ACC112 (cell line): ENCODE data around the gene CFAP65.

ENCODE experiments used
- H2AFZ ChIP-seq: fragments of 200-600 bp; sonication (generic); one replicate; pipeline ENCODE4 v1.6.0; 2017; ENCODE audit warnings: antibody characterized with exemption, low read length; ENCODE audit not compliant: unreplicated experiment
- H3K27ac ChIP-seq: fragments of 200-600 bp; sonication (generic); 2 replicates; pipeline ENCODE4 v1.5.1; 2014; ENCODE audit warnings: low read depth, mild to moderate bottlenecking, antibody characterized with exemption, low read length, moderate library complexity
- H3K27me3 ChIP-seq: fragments of 200-600 bp; sonication (generic); 2 replicates; pipeline ENCODE4 v1.6.1; 2014; ENCODE audit warnings: mild to moderate bottlenecking, antibody characterized with exemption, low read length, moderate library complexity, mixed read lengths; ENCODE audit not compliant: insufficient read depth
- H3K36me3 ChIP-seq: fragments of 200-600 bp; sonication (generic); 2 replicates; pipeline ENCODE4 v1.6.1; 2016; ENCODE audit warnings: mild to moderate bottlenecking, antibody characterized with exemption, low read length, moderate library complexity, mixed read lengths; ENCODE audit not compliant: insufficient read depth
- H3K4me1 ChIP-seq: fragments of 200-600 bp; sonication (generic); one replicate; pipeline ENCODE4 v1.6.1; 2016; ENCODE audit warnings: low read length, mixed read lengths; ENCODE audit not compliant: insufficient read depth, unreplicated experiment, control insufficient read depth
- H3K4me3 ChIP-seq: fragments of 200-600 bp; sonication (generic); 2 replicates; pipeline ENCODE4 v1.5.1; 2014; ENCODE audit warnings: mild to moderate bottlenecking, low read depth, low read length
- H3K79me2 ChIP-seq: fragments of 200-600 bp; sonication (generic); one replicate; pipeline ENCODE4 v1.6.0; 2016; ENCODE audit warnings: low read length; ENCODE audit not compliant: control insufficient read depth, unreplicated experiment, insufficient read depth

Gene CFAP65

DNA sequence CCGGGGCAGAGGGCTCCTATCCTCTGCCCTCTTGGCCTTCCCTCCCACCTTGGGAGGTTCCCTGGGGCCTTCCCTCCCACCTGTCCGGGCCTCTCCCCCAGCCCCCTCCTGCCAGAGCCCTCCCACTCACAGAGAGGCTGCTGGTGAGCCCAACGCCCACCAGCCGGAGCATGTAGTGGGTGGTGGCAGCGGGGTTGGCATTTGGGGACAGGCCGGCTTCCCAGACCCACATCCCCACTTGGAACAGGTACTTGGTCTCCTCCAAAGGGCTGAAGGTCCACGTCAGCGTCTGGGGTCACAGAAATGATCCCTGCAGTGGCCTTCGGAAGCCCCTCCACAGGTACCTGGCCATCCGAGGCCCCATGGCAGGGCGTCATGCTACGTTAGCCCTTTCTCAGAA lies 19.3 kb downstream of the CFAP65 start:
- no peak overlapping the region for H3K4me3 ChIP-seq
- H3K27me3 ChIP-seq, result peaks cover 29% of the 10 kb centered on the region
- H3K36me3 ChIP-seq, result no peaks in the 10 kb centered on the region
- H2AFZ ChIP-seq, result no peak overlapping the region
- H3K4me1 ChIP-seq, result no peaks in the 10 kb centered on the region
- no peaks in the 10 kb centered on the region for H3K79me2 ChIP-seq
- no peak overlapping the region for H3K27ac ChIP-seq

GRCh38 chr2:219021591-219021990 lies 19.7 kb downstream of the CFAP65 start:
- Histone ChIP-seq H3K27ac (no peak overlapping the region), H3K4me1 (no peaks in the 10 kb centered on the region), H3K27me3 (peaks cover 34% of the 10 kb centered on the region), H3K79me2 (no peaks in the 10 kb centered on the region), H2AFZ (no peak overlapping the region), H3K36me3 (no peaks in the 10 kb centered on the region), H3K4me3 (no peak overlapping the region)

DNA sequence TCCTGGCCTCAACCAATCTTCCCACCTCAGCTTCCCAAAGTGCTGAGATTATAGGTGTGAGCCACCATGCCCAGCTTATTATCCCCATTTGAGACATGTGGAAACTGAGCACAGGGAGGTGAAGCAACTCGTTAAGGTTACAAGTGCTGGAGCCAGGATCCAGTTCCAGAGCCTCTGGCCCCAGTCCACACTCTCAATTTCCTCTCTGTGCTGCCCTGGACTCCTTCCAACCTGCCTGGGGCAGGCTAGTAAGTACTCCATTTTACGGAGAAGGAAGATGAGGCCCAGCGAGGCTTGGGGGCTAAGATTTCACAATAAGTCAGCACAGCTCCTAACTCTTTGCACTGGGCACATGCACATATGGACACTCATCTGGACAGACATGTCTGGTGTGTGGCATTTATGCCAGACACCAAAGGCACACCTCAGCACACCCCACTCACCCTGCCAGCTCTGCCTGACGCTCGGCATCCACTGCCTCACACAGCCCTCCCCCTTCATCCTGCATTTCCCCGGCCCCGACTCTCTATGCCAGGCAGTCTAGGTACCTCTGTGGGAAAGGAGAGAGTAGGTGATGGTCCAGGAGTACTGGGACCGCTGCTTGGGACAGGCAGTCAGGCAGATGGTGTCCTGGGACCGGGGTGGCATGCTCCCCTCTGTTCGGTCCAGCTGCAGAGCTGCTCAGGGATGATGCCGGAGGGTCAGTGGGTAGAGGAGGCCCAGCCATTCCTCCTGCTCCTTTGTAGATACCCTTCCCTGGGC lies 20.5 kb downstream of the CFAP65 start:
- no peaks in the 10 kb centered on the region for H3K4me1 ChIP-seq
- no peak overlapping the region for H3K27ac ChIP-seq
- peaks cover 35% of the 10 kb centered on the region for H3K27me3 ChIP-seq
- no peak overlapping the region for H2AFZ ChIP-seq
- H3K79me2 ChIP-seq, result no peaks in the 10 kb centered on the region
- H3K36me3 ChIP-seq, result no peaks in the 10 kb centered on the region
- no peak overlapping the region for H3K4me3 ChIP-seq

- peaks cover 32% of the 10 kb centered on the region for H3K27me3 ChIP-seq
- no peak overlapping the region for H3K4me3 ChIP-seq
- no peaks in the 10 kb centered on the region for H3K36me3 ChIP-seq
Measured at GRCh38 chr2:219019436-219019835, 21.9 kb downstream of the CFAP65 start.

DNA sequence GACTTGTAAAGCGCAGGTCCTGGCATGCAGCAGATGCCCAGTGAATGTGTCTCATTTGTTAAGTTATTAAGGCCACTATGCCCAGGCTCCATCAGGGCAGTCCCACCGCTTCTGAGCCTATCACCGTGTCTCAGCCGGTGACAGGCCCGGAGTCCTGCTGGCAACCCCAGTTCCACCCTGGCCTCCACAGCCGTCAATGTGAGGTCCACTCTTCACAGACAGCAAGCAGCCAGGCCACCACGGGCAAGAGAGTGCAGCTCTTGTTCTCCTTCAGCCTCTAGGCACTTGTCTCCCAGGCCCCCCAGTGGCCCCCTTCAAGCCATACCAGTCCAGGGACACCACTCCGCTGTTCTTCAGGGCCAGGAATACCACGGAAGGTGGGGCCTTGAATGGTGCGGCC lies 22.6 kb downstream of the CFAP65 start:
- Histone ChIP-seq H3K4me3 (no peak overlapping the region), H3K27me3 (peaks cover 35% of the 10 kb centered on the region), H3K36me3 (no peaks in the 10 kb centered on the region), H3K27ac (no peak overlapping the region), H3K4me1 (no peaks in the 10 kb centered on the region), H3K79me2 (no peaks in the 10 kb centered on the region), H2AFZ (no peak overlapping the region)

More at GRCh38 chr2:219019436-219019835, 21.9 kb downstream of the CFAP65 start:
- Histone ChIP-seq H3K4me1 (no peaks in the 10 kb centered on the region), H2AFZ (no peak overlapping the region), H3K27ac (no peak overlapping the region), H3K79me2 (no peaks in the 10 kb centered on the region)

GRCh38 chr2:219018286-219018685 lies 23.0 kb downstream of the CFAP65 start:
- H3K27me3 ChIP-seq, result peaks cover 36% of the 10 kb centered on the region
- H3K4me3 ChIP-seq, result no peak overlapping the region

GRCh38 chr2:219017201-219017931 lies 23.9 kb downstream of the CFAP65 start:
- no peaks in the 10 kb centered on the region for H3K4me1 ChIP-seq
- no peaks in the 10 kb centered on the region for H3K79me2 ChIP-seq
- H3K36me3 ChIP-seq, result no peaks in the 10 kb centered on the region
- no peak overlapping the region for H3K4me3 ChIP-seq
- H3K27ac ChIP-seq, result no peak overlapping the region
- H2AFZ ChIP-seq, result no peak overlapping the region
- peaks cover 40% of the 10 kb centered on the region for H3K27me3 ChIP-seq

More at GRCh38 chr2:219018286-219018685, 23.0 kb downstream of the CFAP65 start:
- Histone ChIP-seq H2AFZ (no peak overlapping the region), H3K79me2 (no peaks in the 10 kb centered on the region), H3K27ac (no peak overlapping the region), H3K4me1 (no peaks in the 10 kb centered on the region), H3K36me3 (no peaks in the 10 kb centered on the region)

GRCh38 chr2:219016721-219017120 lies 24.6 kb downstream of the CFAP65 start:
- Histone ChIP-seq H3K27ac (no peak overlapping the region), H3K4me3 (no peak overlapping the region), H3K27me3 (peaks cover 45% of the 10 kb centered on the region), H3K79me2 (no peaks in the 10 kb centered on the region), H3K4me1 (no peaks in the 10 kb centered on the region), H2AFZ (no peak overlapping the region), H3K36me3 (no peaks in the 10 kb centered on the region)

GRCh38 chr2:219010873-219011272 lies 30.4 kb downstream of the CFAP65 start:
- H2AFZ ChIP-seq, result no peak overlapping the region
- no peak overlapping the region for H3K4me3 ChIP-seq
- no peak overlapping the region for H3K27ac ChIP-seq
- peaks cover 45% of the 10 kb centered on the region for H3K27me3 ChIP-seq
- H3K36me3 ChIP-seq, result no peaks in the 10 kb centered on the region
- H3K79me2 ChIP-seq, result no peaks in the 10 kb centered on the region
- no peaks in the 10 kb centered on the region for H3K4me1 ChIP-seq

GRCh38 chr2:219010162-219010756 lies 31.1 kb downstream of the CFAP65 start:
- Histone ChIP-seq H3K27me3 (peaks cover 51% of the 10 kb centered on the region), H3K79me2 (no peaks in the 10 kb centered on the region), H3K4me1 (no peaks in the 10 kb centered on the region), H3K36me3 (no peaks in the 10 kb centered on the region), H3K27ac (no peak overlapping the region), H2AFZ (no peak overlapping the region), H3K4me3 (no peak overlapping the region)
